ENCODE data around the gene PDLIM3.

The PDLIM3 gene

GRCh38 chr4:185457136-185457535 is 78.2 kb downstream of the PDLIM3 start:
- TF ChIP-seq CTCF (conservative IDR thresholded peaks at IDR 0.05) = peak; percentile 26; the same call in 1 of the 2 replicates
- peak overlapping the region; percentile 45 for H3K27ac ChIP-seq

- peak overlapping the region; percentile 45 for H3K27ac ChIP-seq
- TF ChIP-seq CTCF (conservative IDR thresholded peaks at IDR 0.05) = no peak
These were observed 79.2 kb downstream of the PDLIM3 start for GRCh38 chr4:185456131-185456530.
